GM08714 (cell line): ENCODE results near the gene ATXN1.
"Not testable (repeated sequence)": the region's sequence is repeated elsewhere in the genome, so short reads cannot be mapped to it uniquely, and the experiment has no call there.

ENCODE experiments used
- H3K4me3 ChIP-seq: fragments of 200-500 bp; sonication (Bioruptor generic); 2 replicates; pipeline ENCODE4 v1.5.1; 2014; ENCODE audit warnings: mild to moderate bottlenecking, low read length, inconsistent platforms
- ZNF274 ChIP-seq: IDR thresholded peaks from 2 replicates; pipeline ENCODE4 v1.6.1; 2012; ENCODE audit warnings: mild to moderate bottlenecking, low read depth, low read length

The ATXN1 gene

DNA sequence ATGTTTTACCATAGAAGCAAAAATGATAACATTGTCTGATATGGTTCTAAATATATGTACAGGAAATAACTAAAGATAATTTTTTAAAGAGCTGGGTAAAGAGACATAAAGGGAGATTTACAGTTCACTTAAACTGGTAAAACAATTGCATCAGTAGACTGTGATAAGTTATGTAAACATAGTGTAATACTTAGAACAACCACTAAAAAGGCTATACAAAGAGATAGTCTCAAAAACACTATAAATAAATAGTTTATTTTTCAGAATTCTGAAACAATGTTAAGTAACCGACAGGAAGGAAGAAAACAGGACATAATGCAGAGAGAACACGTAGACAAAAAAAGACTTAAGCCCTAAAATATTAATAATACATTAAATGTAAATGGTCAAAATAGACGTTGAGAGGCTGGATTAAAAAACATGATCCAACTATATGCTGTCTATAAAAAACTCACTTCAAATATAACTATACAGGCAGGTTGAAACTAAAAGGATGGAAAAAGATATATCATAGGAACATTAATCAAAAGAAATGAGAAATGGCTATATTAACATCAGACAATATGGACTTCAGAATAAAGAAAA is 32.7 kb upstream of the ATXN1 start:
- TF ChIP-seq ZNF274, result no peak
- H3K4me3 ChIP-seq, result no peak overlapping the region

GRCh38 chr6:16789329-16790038 is 28.2 kb upstream of the ATXN1 start:
- TF ChIP-seq ZNF274, result no peak
- H3K4me3 ChIP-seq, result no peak overlapping the region

DNA sequence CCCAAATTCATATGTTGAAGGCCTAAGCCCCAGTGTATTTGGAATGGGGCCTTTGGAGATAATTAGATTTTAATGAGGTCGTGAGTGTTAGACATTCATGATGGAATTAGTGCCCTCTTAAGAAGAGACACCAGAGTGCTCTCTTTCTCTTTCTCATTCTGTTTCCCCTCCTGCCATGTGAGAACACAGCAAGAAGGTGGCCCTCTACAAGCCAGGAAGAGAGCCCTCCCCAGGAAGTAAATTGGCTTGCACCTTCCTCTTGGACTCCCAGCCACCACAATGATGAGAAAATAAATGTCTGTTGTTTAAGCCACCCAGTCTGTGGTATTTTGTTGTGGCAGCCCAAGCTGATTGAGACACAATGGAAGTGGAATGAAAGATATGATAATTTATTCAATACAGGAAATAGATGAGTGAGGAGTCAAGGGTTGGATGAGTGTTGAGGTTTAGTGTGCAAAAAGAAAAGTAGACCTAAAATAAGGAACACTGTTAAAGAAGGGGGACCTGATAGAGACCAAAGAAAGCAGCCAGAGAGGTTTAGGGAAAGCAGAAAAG is 25.9 kb upstream of the ATXN1 start:
- TF ChIP-seq ZNF274, result no peak
- H3K4me3 ChIP-seq, result no peak overlapping the region

GRCh38 chr6:16785496-16785895 is 24.2 kb upstream of the ATXN1 start:
- H3K4me3 ChIP-seq, result no peak overlapping the region
- no peak for TF ChIP-seq ZNF274

- not testable (repeated sequence) for H3K4me3 ChIP-seq
These were observed 23.7 kb upstream of the ATXN1 start for GRCh38 chr6:16784957-16785356.

DNA sequence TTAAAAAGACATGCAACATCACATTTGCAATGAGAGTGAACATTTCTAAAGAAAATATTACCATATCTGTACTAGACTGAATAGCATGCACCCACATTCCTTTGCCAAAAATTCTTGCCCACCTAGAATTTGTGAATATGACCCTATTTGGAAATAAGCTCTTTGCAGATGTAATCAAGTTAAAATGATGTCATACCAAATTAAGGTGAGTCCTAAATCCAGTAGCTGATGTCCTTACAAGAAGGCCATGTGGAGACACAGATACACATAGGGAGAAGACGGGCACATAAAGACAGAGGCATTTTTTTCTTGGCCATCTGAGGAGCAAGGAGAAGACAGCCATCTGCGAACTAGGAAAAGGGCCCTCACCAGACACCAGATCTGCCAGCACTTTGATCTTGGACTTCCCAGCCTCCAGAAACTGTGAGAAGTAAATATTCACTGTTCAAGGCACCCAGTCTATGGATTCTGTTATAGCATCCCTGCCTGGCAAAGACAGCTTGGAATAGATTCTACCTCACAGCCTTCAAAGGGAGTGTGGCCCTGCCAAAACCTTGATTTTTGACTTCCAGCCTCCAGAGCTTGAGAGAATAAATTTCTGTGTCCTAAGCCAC is 22.8 kb upstream of the ATXN1 start:
- TF ChIP-seq ZNF274, result no peak
- H3K4me3 ChIP-seq, result no peak overlapping the region

GRCh38 chr6:16783509-16783908 is 22.2 kb upstream of the ATXN1 start:
- no peak for TF ChIP-seq ZNF274
- H3K4me3 ChIP-seq, result no peak overlapping the region

- TF ChIP-seq ZNF274, result no peak
- no peak overlapping the region for H3K4me3 ChIP-seq
These were observed 21.0 kb upstream of the ATXN1 start for GRCh38 chr6:16782278-16782677.

- TF ChIP-seq ZNF274, result no peak
These were observed 20.3 kb upstream of the ATXN1 start for GRCh38 chr6:16781348-16782169.

GRCh38 chr6:16778521-16778920 is 17.3 kb upstream of the ATXN1 start:
- no peak for TF ChIP-seq ZNF274
- H3K4me3 ChIP-seq, result no peak overlapping the region

More at GRCh38 chr6:16781348-16782169, 20.3 kb upstream of the ATXN1 start:
- H3K4me3 ChIP-seq, result no peak overlapping the region

DNA sequence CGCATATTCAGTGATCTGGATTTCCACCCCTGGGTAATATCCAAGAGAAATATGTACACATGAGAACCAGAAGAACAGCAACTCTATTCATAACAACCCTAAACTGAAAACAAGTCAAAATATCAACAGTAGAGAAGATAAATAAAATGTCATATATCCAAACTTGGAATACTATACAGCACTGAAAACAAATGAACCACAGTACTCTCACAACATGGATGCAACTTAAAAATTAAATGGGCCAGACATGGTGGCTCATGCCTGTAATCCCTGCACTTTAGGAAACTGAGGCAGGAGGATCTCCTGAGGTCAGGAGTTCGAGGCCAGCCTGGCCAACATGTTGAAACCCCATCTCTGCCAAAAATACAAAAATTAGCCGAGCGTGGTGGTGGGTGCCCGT is 16.5 kb upstream of the ATXN1 start:
- no peak for TF ChIP-seq ZNF274
- H3K4me3 ChIP-seq, result no peak overlapping the region

- no peak for TF ChIP-seq ZNF274
- H3K4me3 ChIP-seq, result no peak overlapping the region
These were observed 15.2 kb upstream of the ATXN1 start for GRCh38 chr6:16776394-16777017.

DNA sequence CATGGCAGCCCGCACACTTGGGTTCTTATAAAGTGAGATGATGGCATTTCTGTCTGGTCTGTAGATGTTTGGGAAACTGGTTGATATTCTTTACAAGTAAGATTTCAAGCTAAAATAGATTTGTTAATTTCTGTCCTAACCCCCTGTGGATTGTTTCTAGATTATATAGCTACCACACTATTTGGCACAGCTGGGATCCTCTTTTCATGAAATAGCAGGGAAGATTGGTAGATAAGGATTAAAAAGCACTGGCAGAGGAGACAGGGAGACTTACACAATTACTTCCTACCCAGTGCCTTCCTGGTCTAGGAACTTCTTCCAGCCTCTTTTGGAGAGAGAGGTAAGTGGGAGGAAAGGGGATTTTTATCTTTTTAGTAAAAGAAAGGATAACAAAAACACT is 13.2 kb upstream of the ATXN1 start:
- no peak overlapping the region for H3K4me3 ChIP-seq
- no peak for TF ChIP-seq ZNF274

DNA sequence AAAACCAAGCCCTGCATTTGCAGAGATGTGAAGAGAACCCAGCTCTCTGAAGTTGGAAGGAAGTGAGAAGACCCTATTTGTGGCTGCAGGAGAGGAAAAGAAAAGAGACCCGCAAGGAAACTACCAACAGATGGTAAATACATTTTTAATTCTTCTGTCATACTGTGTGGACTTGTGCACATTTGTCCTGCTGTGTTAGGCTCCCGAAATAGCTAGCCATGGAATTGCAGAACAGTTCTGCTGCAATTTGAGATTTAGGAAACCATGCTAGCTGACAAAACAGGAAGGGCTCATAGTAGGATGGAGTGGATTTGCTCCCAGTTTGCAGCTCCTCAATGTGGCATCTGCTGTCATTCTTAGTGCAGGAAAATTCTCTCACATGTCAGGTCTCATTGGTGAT is 12.1 kb upstream of the ATXN1 start:
- no peak for TF ChIP-seq ZNF274

More for the DNA sequence above, 12.1 kb upstream of the ATXN1 start:
- H3K4me3 ChIP-seq, result no peak overlapping the region
